ENCODE measurements around the gene WFIKKN1.
A peak's percentile ranks its signal among the peaks of the same experiment; 100 is the strongest.

The WFIKKN1 gene

GRCh38 chr16:630815-631405, at the start of gene WFIKKN1:
Gene WFIKKN1, plus strand, starts transcription at chr16:630985. Its CDS starts 269 bp downstream, at chr16:631254.
- DNase-seq, result no peak

GRCh38 chr16:582218-582613, 48.6 kb upstream of the WFIKKN1 start:
- DNase-seq, result no peak

DNA sequence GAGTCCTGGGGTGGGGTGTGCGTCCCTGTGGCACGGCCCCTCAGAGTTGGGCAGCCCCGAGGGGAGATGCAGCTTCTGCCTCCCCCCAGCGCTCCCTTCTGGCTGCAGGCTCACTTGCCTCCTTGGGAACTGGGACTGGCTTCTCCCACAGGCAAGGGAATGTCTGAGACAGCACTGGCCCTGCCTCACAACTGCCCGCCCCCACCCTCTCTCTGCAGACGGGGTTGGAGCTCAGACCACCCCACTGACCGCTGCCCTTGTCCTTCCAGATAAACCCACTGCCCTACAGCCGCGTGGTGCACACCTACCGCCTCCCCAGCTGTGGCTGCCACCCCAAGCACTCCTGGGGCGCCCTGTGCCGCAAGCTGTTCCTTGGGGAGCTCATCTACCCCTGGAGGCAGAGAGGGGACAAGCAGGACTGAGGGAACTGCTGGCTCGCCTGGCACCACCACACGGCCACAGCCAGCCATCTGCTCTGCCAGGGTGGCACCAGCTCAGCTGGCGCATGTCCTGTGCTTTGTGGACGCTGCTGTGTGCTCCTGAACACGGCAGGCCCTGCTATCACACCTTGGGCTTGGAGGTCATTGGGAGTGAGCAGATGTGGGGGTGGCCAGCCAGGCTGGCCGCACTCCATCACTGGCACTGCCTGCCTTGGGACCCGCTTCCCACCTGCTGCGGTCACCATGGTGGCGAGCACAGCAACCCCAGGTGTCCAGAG, 48.0 kb upstream of the WFIKKN1 start:
- DNase-seq, result no peak

- no peak for DNase-seq
Observed at GRCh38 chr16:583470-583814, 47.3 kb upstream of the WFIKKN1 start.

- no peak for DNase-seq
Observed at GRCh38 chr16:583815-584591, 46.8 kb upstream of the WFIKKN1 start.

GRCh38 chr16:585351-585750, 45.4 kb upstream of the WFIKKN1 start:
- DNase-seq, result no peak

- no peak for DNase-seq
Observed at GRCh38 chr16:586047-586644, 44.6 kb upstream of the WFIKKN1 start.

DNA sequence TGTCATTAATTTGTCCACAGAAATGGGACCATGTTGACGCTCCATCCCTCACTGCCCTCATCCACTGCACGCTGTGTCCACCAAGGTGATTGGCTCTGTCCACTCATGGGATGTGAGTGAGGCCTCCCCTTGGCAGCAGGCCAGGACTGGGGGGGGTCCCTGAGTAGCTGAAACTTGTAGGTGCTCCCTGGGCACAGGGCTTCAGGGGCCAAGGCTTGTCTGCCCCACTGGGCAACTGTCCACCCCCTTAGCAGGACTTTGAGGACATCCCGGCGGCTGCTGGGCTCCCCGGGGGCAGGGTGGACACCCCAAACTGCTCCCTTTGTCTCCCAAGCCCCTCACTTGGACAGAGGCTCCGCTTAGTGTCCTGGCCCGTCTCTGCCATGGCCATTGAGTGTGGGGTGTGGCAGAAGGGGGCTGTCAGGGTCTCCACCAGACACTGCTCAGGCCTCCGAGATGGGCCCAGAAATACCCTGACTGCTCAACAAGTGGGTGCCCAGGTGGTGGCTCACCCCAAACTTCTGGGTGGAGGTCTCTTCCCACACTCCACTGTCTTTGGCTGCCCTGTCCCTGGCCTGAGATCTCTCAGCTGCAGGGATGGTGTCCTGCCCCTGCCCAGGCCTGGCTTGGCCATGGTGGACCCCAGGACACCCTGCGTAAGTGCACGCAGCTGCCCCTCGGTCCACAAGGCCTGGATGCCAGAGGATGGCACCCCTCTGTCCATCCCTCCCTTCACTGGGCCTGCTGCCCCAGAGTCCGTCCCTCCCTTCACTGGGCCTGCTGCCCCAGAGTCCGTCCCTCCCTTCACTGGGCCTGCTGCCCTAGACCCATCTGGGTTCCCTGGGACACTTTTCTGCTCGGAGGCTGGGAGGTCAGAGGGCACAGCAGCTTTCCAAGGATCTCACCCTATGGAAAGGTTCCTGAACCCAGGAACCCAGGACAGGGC, 43.9 kb upstream of the WFIKKN1 start:
- no peak for DNase-seq

- no peak for DNase-seq
Observed at GRCh38 chr16:588639-588888, 42.2 kb upstream of the WFIKKN1 start.

DNA sequence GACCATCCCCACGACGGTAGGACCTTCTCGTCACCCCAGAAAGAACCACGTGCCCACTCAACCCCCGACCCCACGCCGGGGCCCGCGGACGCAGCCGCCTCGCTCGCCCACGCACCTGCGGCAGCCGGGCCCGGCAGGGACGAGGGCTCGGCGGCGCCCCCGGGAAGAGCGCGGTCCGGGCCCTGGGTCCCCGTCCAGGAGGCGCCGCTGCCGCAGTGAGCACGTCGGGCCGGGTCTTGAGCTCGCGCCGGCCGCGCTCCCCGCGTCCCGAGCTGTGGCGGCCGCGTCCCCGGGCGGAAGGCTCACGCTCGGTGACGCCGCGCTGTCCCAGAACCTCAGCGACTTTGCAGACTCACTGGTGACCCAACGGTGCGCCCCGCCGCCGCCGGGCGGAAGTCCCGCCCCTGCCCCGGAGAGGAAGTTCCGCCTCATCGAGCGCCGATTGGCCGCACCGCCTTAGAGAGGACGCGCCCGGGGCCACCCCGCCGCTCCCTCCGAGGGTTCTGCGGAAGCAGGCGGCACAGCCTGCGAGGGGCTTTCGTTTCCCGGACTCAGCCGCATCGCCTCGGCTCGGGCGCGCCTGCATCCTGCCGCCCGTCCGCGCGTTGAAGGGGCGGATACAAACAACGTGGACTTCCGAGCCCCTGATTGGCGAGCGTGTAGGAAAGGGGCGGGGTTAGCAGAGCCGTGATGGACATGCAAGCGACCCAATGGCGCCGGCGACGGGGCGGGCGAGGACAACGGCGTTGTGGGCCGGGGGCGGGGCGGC, 41.7 kb upstream of the WFIKKN1 start:
- DNase-seq, result peak; percentile 91

DNA sequence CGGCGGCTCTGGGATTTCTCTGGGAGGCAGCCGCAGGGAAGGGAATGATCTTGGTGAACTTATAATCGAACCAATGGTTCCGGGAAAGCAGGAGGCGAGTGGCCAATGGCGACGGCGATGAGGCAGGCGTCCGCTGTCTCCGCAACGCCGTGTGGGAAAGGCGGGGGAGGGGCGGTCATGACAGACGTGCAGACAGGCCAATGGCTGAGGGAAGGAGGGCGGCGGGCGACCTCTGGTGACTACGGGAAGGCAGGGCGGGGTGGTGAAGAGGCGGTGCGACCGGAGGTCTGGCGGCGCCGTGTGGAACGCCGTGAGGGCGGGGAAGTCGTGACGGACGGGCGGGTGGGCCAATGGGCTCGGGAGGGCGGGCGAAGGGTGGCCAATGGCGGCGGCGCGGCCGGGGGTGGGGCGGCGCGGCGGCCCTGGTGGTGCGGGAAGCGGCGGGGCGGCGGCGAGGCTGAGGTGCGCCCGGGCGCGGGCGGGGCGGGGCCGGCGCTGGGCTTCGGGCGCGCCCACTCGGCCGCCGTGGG, 41.1 kb upstream of the WFIKKN1 start, which contains the start of gene RAB40C:
Gene RAB40C (plus strand): TSS at position 409 of the 530 bp plus-strand sequence. CDS start 226 bp downstream, outside the sequence.
- peak; percentile 91 for DNase-seq

DNA sequence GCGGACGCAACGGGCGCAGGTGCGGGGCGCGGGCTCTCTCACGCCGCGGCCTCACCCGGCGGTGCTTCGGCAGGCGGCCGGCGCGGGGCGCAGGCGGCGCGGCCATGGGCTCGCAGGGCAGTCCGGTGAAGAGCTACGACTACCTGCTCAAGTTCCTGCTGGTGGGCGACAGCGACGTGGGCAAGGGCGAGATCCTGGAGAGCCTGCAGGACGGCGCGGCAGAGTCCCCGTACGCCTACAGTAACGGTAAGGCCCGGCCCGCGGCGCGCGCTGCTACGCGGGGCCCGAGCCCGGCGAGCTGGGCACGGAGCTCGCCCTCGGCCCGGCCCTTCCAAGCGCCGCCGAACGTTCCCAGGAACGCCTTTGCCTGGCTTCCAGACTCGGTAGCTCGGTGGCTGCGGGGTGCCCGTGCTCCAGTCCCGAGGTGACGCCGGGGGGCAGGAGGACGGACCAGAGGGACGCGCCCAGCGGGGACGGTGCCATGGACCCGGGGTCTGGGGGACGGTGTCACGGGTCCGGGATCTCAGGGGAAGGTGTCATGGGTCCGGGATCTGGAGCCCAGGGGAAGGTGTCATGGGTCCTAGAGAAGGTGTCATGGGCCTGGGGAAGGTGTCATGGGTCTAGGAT, 40.5 kb upstream of the WFIKKN1 start:
- no peak for DNase-seq

GRCh38 chr16:590815-591200, 40.0 kb upstream of the WFIKKN1 start:
- no peak for DNase-seq

DNA sequence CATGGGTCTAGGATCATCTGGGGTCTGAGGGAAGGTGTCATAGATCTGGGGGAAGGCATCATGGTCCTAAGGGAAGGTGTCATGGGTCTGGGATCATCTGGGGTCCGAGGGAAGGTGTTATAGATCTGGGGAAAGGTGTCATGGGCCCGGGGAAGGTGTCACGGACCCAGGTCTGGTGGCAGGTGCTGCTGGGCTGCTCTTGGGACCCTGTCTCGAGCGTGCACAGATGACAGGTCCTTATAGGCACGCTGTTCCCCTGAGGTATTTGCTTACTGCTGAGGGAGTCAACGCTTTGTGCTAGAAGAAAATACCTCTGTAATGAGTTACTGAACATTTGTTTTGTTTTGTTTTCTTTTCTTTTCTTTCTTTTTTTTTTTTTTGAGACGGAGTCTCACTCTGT, 39.6 kb upstream of the WFIKKN1 start:
- no peak for DNase-seq

DNA sequence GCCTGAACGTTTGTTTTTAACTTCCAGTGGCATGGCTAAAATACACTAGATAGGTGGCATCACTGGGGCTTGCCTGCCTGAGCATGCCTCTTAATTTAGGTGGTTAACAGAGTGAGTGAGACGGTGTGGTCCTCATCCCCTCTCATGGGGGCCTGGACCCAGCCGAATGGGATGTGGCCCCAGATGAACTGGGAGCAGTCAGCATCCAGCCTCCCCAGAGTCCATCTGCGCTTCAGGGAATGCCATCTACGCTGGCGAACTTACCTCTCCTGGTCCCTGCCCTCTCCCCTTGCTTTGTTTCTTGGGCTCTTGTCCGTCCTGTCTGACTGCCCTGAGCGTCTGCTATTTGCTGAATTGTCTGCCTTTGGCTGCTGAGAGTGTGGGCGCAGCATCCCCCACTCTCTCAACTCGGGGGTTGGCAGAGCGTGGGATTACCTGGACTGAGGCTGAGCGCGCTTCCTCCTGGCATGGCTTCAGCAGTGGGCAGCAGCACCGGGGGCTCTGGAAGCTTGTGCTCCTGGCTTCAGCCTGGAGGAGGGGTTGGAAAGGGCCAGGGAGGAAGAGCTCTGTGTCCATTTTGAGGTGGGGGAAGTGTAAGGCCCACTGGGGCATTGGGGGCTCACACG, 38.8 kb upstream of the WFIKKN1 start:
- DNase-seq, result peak; percentile 56

GRCh38 chr16:592518-593306, 38.1 kb upstream of the WFIKKN1 start:
- peak; percentile 88 for DNase-seq

- peak; percentile 86 for DNase-seq
Observed at GRCh38 chr16:593406-593805, 37.4 kb upstream of the WFIKKN1 start.

- DNase-seq, result no peak
Observed at GRCh38 chr16:593807-594206, 37.0 kb upstream of the WFIKKN1 start.

DNA sequence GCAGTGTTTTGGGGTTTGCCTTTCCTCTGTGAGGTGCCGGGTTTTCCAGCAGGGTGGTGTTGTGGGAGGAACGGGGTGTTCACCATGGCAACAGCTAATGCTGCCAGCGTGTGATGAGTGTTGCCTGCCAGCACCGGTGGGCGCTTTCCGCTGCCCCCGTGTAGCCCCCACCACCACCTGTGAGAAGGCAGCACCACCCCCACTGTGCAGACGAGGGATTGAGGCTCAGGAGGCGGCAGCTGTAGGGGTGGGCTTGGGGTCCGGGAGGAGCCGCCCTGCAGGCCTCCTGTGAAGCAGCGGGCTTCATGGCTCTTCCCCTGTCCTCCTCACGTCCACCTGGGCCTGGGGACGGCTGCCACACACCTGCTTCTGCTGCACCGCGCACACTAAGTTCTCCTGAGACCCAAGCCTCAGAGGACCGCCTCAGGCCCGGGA, 35.7 kb upstream of the WFIKKN1 start:
- no peak for DNase-seq

Measured in DMS79 treated with DMSO at 0.1 percent for 48 hours (cell line).